Measurements from ENCODE around the gene NSL1. TPM values are rescaled to one million over a fixed set of nuclear protein-coding genes. Genes with fewer than 3 reads are reported as not detected.

Gene NSL1
- total and polyA plus RNA-seq, 9 of the 15 experiments (the other 6 are each of a cell fraction or from before 2014, with no cell fraction given) = 53.5 to 108 (median 59.1) TPM

DNA sequence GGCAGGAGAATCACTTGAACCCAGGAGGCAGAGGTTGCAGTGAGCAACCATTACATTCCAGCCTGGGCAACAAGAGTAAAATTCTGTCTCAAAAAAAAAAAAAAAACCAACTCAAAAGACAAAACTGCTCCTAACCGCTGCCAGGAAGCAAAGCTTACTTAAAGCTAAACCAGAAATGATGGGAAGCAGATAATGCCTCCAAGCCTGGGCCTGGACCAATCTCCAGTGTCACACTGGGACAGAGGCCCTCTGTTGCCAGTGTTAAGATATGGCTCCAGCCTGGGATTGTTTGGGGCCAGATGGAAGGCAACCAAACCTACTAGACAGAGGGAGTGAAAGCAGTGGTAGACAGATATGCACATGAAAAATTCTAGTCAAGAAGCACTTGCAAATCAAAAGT lies 36.9 kb downstream of the NSL1 start (continued):
- TF ChIP-seq POU5F1 (IDR thresholded peaks at IDR 0.05; ENCODE audit: borderline replicate concordance, low read depth, low read length, partially characterized antibody) (no peak), SMARCB1 (IDR thresholded peaks at IDR 0.05; ENCODE audit: insufficient read length, low read depth) (no peak), SIN3A (IDR thresholded peaks at IDR 0.05; ENCODE audit: borderline replicate concordance in 2 of 2, control insufficient read depth in 1 of 2, low read depth in 2 of 2, low read length in 2 of 2) (no peak), ZNF311 (CRISPR knock-in tag; IDR thresholded peaks at IDR 0.05) (no peak), HDAC3 (IDR thresholded peaks at IDR 0.05; ENCODE audit: borderline replicate concordance, partially characterized antibody) (no peak), KAT2B (IDR thresholded peaks at IDR 0.05; ENCODE audit: low read depth, low read length) (no peak), NFATC3 (IDR thresholded peaks at IDR 0.05) (no peak)
- TF ChIP-seq, protein P1, sequence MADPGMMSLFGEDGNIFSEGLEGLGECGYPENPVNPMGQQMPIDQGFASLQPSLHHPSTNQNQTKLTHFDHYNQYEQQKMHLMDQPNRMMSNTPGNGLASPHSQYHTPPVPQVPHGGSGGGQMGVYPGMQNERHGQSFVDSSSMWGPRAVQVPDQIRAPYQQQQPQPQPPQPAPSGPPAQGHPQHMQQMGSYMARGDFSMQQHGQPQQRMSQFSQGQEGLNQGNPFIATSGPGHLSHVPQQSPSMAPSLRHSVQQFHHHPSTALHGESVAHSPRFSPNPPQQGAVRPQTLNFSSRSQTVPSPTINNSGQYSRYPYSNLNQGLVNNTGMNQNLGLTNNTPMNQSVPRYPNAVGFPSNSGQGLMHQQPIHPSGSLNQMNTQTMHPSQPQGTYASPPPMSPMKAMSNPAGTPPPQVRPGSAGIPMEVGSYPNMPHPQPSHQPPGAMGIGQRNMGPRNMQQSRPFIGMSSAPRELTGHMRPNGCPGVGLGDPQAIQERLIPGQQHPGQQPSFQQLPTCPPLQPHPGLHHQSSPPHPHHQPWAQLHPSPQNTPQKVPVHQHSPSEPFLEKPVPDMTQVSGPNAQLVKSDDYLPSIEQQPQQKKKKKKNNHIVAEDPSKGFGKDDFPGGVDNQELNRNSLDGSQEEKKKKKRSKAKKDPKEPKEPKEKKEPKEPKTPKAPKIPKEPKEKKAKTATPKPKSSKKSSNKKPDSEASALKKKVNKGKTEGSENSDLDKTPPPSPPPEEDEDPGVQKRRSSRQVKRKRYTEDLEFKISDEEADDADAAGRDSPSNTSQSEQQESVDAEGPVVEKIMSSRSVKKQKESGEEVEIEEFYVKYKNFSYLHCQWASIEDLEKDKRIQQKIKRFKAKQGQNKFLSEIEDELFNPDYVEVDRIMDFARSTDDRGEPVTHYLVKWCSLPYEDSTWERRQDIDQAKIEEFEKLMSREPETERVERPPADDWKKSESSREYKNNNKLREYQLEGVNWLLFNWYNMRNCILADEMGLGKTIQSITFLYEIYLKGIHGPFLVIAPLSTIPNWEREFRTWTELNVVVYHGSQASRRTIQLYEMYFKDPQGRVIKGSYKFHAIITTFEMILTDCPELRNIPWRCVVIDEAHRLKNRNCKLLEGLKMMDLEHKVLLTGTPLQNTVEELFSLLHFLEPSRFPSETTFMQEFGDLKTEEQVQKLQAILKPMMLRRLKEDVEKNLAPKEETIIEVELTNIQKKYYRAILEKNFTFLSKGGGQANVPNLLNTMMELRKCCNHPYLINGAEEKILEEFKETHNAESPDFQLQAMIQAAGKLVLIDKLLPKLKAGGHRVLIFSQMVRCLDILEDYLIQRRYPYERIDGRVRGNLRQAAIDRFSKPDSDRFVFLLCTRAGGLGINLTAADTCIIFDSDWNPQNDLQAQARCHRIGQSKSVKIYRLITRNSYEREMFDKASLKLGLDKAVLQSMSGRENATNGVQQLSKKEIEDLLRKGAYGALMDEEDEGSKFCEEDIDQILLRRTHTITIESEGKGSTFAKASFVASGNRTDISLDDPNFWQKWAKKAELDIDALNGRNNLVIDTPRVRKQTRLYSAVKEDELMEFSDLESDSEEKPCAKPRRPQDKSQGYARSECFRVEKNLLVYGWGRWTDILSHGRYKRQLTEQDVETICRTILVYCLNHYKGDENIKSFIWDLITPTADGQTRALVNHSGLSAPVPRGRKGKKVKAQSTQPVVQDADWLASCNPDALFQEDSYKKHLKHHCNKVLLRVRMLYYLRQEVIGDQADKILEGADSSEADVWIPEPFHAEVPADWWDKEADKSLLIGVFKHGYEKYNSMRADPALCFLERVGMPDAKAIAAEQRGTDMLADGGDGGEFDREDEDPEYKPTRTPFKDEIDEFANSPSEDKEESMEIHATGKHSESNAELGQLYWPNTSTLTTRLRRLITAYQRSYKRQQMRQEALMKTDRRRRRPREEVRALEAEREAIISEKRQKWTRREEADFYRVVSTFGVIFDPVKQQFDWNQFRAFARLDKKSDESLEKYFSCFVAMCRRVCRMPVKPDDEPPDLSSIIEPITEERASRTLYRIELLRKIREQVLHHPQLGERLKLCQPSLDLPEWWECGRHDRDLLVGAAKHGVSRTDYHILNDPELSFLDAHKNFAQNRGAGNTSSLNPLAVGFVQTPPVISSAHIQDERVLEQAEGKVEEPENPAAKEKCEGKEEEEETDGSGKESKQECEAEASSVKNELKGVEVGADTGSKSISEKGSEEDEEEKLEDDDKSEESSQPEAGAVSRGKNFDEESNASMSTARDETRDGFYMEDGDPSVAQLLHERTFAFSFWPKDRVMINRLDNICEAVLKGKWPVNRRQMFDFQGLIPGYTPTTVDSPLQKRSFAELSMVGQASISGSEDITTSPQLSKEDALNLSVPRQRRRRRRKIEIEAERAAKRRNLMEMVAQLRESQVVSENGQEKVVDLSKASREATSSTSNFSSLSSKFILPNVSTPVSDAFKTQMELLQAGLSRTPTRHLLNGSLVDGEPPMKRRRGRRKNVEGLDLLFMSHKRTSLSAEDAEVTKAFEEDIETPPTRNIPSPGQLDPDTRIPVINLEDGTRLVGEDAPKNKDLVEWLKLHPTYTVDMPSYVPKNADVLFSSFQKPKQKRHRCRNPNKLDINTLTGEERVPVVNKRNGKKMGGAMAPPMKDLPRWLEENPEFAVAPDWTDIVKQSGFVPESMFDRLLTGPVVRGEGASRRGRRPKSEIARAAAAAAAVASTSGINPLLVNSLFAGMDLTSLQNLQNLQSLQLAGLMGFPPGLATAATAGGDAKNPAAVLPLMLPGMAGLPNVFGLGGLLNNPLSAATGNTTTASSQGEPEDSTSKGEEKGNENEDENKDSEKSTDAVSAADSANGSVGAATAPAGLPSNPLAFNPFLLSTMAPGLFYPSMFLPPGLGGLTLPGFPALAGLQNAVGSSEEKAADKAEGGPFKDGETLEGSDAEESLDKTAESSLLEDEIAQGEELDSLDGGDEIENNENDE (IDR thresholded peaks at IDR 0.05; ENCODE audit: low read depth, low read length) = no peak

All from K562 (cell line).